AG09309 (cell line): ENCODE measurements around the gene NTNG1.
A peak's percentile ranks its signal among the peaks of the same experiment; 100 is the strongest.

Source experiments
- DNase-seq: peaks from one replicate; pipeline ENCODE4 v3.0.0-alpha.2; 2010; ENCODE audit warnings: low read depth
- H3K4me3 ChIP-seq: 2 replicates; pipeline ENCODE4 v1.5.1; 2011; ENCODE audit warnings: mild to moderate bottlenecking, low read depth, low read length, moderate library complexity; ENCODE audit not compliant: control insufficient read depth
- TF ChIP-seq, protein P1 (sequence below): IDR thresholded peaks from 2 replicates; pipeline ENCODE4 v1.5.1; 2011; ENCODE audit warnings: mild to moderate bottlenecking, low read depth, low read length, inconsistent platforms; ENCODE audit not compliant: insufficient read depth, control insufficient read depth; ENCODE audit errors: missing control alignments

Gene NTNG1

DNA sequence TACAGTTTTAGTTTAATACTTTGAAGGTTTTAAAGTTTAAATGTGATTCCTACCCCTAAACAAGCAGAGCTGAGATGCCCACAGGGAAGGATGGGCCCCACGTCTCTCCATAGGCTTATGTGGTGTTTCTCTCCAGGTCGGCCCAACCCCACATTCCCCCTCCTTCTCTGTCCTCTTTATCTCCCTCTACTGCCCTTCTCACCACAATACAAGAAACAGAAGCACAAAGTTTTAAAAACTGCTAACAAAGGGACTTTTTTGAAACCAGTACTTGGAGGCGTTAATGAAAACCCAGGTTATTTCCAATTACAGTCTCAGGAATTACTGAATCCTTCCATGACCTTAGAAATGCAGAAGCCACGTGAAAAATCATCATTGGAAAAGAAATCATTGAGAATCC lies 324.0 kb downstream of the NTNG1 start:
- DNase-seq, result no peak

DNA sequence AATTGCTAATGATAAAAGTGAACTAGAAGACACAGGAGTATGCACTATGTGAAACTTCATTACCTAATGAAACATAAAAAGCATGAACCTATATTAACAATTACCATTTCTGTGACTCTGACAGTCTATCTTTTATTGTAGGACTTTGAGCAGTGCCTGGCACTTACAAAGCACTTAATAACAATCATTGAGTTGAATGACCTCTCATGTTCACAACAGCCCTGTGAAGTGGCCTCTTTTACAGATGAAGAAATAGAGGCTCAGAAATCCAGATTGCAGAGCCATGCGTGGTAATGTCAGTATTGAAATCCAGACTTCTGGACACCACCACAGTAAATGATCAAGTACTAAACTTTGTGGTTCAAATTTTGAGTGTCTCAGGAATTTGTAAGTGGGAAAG lies 326.4 kb downstream of the NTNG1 start:
- no peak overlapping the region for H3K4me3 ChIP-seq
- TF ChIP-seq, protein P1, sequence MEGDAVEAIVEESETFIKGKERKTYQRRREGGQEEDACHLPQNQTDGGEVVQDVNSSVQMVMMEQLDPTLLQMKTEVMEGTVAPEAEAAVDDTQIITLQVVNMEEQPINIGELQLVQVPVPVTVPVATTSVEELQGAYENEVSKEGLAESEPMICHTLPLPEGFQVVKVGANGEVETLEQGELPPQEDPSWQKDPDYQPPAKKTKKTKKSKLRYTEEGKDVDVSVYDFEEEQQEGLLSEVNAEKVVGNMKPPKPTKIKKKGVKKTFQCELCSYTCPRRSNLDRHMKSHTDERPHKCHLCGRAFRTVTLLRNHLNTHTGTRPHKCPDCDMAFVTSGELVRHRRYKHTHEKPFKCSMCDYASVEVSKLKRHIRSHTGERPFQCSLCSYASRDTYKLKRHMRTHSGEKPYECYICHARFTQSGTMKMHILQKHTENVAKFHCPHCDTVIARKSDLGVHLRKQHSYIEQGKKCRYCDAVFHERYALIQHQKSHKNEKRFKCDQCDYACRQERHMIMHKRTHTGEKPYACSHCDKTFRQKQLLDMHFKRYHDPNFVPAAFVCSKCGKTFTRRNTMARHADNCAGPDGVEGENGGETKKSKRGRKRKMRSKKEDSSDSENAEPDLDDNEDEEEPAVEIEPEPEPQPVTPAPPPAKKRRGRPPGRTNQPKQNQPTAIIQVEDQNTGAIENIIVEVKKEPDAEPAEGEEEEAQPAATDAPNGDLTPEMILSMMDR, result no peak
- no peak for DNase-seq

More for the DNA sequence above, 324.0 kb downstream of the NTNG1 start:
- TF ChIP-seq, protein P1, result no peak
- no peak overlapping the region for H3K4me3 ChIP-seq

DNA sequence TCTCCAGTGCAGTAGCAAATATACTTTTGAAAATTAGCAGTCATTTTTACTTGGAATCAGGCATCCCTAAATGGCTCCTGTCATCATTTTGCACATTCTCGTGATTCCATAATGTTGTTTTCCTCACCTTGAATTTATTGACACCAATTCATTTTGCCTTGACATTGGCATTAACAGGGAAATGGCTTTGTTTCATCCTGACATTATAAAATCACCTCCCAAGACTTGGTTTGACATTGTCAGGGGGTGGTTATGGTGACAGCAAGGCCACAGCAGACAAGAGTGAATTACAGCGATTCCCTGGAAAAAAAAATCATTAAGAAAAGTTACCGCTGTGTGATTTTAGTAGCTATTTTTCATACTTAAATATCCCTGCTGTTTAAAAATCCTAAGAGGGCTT lies 327.0 kb downstream of the NTNG1 start:
- DNase-seq, result no peak
- TF ChIP-seq, protein P1, result no peak
- no peak overlapping the region for H3K4me3 ChIP-seq

DNA sequence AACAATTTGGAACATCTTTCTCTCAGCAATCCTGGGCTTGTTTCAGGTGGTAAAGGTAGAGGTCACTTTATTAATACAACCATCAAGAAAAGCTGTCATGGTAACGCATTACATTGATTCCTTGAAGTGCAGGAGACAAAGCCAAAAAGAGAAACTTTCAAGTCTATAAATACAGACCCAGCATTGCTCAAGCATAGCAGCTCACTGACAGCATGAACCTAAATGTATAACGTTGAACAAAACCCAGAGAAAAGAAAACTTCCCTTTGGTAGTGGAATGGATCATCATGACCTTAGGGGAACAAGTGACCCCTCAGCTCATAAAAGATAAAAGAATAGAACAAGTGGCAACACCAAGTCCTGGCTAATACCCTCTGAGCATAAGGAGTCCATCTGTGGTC lies 332.2 kb downstream of the NTNG1 start:
- TF ChIP-seq, protein P1, result no peak
- no peak for DNase-seq
- H3K4me3 ChIP-seq, result no peak overlapping the region

DNA sequence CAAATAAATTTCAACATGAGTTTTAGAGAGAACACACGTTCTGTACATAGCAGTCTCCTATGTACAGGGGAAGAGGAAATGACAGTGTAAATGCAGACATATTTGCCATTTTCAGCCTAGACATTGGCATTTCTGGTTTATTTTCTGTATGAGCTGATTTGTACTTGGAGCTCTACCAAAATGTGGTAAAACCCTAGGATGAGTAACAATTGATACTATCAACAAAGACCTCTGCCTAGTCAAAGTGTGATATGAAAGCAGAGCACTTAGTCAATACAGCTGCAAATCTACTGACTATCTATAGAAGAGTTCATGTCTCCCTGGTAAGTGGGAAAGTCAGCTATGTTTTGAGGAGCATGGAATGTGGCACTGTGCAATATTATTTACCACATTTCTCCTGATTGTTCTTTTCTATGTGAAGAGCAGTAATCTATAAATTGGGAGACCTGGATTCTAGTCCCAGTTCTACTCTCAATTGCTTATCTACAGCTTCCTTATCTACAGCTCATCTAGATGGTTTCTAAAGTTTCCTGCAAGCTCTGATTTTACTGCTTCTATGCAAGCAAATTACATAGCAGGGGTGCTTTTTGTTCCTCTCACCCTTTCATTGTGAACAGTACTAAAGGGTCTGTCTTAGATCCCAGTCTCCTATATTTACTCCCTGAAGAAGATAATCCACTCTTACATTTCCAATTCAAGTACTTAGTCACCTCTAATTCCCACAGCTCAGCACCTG lies 334.2 kb downstream of the NTNG1 start:
- no peak for DNase-seq
- H3K4me3 ChIP-seq, result no peak overlapping the region
- TF ChIP-seq, protein P1, result no peak

DNA sequence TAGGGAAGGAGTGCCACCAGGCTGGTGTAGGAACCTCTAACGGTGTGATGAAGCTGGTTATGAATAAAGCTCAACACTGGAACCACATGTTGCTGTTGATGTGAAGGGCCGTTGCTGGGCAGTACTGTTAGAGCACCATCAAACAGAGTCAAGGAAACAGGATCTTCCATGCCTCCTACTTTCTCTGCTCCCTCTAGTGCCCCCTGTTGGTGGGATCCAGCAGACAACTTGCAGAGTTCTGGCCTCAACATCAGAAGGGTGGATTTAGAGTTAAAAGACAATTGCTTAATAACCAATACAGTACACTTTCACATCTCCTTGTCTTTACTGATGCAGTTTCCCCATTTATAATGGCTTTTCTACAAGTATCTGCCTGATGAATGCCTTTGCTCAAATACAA lies 336.4 kb downstream of the NTNG1 start:
- no peak for DNase-seq
- TF ChIP-seq, protein P1, result peak; percentile 23
- H3K4me3 ChIP-seq, result no peak overlapping the region
